ENCODE data around the gene AFF2.

The AFF2 gene

DNA sequence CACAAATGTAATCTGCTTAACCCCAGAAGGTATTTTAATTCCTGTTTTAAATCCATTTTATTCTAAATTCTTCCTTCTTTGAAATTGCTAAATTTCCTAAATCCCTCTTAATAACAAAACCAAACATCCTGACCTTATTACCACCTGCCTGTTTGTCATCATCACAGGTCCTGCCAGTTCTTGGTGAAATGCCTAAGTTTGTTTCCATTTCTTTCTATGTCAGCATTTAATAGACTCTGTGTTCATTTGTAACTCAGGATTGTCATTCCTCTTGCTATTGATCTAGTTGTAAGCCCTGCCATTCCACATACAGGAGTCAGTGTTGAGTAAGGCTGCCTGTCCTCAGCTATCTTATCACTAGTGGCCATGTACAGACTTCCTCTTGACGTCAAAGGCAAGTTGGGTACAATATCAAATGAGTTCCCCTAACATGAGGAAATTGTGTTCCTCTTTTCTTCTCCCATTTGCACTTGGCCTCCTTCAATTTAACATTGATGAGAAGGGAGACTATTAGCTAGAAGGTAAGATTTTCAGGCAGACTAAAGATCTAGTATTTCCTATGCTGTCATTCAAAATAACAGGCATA is 440.1 kb downstream of the AFF2 start:
- no peak for DNase-seq

DNA sequence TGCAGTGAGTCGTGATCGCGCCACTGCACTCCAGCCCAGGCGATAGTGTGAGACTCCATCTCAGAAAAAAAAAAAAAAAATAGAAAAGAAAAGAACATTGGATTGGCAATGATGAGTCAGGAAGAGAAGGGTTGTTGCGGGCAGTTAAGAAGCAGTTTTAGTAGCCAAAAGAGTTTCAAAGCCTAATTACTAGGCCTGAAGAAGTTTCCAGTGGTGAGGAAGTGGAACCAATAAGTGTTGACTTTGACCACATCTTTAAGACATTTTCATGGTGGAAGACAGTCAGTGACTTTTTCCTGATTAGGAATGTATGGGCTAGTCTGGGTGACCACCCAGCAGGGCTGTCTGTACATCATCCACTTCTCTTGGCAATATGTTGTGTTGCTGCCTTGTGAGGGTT is 442.3 kb downstream of the AFF2 start:
- DNase-seq: no peak

DNA sequence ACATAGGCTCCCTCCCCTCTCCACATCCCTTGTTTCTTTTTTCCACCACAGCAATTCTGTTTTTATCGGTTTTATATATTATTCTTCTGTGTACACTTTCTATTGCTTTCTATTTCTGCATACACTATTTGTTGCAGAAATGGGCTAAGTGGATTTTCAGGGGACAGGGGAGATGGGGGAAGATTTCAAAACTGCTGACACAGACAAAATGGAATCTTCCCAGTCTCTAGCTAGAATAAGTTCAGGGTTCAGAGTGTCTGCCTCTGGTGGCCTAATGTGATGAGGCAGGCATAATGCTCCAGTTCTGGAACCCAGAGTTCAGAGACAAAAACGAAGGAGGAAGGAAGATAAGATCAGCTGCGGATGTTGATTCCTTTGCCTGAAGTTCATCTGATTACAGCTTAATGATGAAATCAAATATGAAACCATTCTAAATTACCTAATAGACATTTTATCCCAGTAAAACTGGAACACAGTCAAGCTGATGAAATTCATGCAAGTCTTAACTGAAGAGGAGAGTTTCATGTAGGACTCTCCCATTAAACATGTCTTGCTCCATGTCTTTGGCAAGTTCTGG is 447.1 kb downstream of the AFF2 start:
- no peak for DNase-seq

GRCh38 chrX:148956352-148956751 is 455.9 kb downstream of the AFF2 start:
- DNase-seq: no peak

GRCh38 chrX:148958901-148959300 is 458.5 kb downstream of the AFF2 start:
- no peak for DNase-seq

DNA sequence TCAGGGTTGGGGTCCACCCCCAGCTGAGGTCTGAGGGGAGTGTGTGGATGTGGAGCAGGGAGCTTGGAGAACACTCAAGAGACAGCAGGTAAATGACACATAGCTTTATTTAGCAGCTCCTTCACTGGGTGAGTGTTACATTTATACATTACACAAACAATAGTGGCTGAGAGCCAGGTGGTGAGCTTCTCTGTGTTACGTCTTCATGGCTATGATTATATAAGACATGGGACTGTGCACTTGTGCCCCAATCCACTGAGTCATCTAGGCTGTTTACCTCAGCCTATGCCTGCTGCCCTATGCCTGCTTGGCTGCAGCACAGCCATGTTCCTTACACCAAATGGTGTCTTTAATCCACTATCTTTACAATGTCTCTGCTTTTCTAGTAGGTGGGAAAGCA is 459.6 kb downstream of the AFF2 start:
- no peak for DNase-seq

- DNase-seq: no peak
Observed at GRCh38 chrX:148961985-148962384, 461.6 kb downstream of the AFF2 start.

DNA sequence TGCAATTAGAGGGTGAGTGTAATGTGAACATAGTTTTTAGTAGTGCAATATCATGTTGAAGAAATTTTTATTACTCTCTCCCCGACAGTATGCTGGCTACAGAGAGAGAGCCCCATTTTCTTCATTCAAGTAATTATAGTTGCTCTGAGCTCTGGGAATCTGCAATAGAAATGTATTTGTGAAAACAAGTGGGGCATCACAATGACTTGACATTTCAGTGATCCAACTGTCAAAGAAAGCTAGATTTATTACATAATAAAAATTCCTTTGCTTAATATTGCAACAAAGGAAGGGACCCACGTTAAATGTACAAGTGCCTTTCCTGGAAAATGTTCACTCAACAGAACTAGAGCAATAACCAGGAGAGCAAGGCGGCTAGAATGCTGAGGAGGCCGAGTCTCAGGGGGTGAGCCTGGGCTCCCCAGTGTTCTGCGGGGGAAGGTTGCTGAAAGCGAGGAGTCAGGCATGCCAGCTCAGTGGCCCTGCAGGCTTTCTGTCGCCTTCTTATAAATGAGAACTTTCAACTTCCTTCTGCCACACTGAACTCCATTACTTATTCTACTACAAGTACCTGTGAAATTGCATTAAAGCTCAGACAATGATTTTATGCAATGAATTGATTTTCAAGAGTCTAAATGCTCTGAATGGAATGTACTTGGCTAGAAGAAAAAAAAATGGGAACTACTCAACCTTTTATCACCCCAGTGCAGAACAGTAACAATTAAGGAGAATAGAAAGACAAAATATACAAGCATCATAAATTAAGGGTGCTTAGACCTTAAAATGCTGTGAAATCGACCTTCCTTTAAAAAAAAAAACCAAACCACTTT is 476.4 kb downstream of the AFF2 start:
- no peak for DNase-seq

DNA sequence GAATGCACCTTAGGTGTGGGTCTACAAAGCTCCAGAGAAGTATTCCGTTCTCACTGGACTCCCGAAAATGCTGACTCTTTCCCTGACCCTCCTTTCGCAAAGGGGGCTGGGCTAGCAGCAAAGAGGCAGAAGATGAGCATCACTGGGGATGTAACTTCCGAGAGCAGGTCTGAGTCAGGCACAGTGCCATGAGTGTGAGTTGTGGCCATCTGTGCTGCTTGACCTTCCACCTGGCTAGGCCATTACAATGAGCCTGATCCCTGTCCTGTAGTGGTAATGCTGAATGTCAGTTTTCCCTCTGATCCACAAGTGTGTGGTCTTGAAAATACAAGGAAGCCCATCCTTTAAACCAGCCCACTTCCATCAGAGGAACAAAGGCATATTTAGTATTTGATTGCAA is 479.4 kb downstream of the AFF2 start:
- no peak for DNase-seq

DNA sequence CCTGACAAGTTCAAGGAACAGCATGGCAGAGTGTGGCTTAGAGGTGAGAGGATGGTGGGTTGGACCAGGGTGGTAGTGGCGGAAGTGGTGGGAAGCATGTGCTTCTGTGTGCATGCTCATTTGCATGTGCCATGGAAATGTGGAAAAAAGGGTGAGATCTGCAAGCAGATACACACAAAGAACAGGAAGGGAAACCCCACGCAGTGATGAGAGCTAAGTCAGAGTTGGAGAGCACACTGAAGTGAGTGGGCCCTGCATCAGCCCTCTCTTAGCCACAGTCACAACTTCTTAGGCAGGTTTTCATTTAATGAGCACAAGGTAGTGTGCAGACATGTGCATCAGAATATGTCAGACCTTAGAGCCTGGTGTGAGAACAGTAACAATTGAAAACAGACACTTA is 483.8 kb downstream of the AFF2 start:
- no peak for DNase-seq

DNA sequence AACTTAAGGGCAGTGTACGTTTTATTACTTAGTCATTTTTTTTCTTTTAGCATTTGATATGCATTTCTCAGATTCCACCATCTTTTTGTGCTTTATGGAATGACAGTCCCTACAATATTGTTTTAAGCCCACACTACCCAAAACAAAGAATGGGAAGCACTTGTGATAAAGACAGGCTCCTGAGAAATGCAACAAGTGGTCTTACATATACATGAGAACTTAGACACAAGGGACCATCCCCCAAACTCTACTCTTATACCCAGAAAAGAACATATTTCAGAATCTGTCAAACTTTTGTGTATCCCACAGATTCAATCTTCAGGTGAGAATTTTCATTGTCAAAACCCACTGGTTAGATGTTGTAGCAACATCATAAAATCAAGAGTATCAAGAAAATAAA is 491.1 kb downstream of the AFF2 start:
- no peak for DNase-seq

- no peak for DNase-seq
Observed at GRCh38 chrX:148995661-148996060, 495.2 kb downstream of the AFF2 start.

GRCh38 chrX:149002320-149002719 is 501.9 kb downstream of the AFF2 start:
- no peak for DNase-seq

DNA sequence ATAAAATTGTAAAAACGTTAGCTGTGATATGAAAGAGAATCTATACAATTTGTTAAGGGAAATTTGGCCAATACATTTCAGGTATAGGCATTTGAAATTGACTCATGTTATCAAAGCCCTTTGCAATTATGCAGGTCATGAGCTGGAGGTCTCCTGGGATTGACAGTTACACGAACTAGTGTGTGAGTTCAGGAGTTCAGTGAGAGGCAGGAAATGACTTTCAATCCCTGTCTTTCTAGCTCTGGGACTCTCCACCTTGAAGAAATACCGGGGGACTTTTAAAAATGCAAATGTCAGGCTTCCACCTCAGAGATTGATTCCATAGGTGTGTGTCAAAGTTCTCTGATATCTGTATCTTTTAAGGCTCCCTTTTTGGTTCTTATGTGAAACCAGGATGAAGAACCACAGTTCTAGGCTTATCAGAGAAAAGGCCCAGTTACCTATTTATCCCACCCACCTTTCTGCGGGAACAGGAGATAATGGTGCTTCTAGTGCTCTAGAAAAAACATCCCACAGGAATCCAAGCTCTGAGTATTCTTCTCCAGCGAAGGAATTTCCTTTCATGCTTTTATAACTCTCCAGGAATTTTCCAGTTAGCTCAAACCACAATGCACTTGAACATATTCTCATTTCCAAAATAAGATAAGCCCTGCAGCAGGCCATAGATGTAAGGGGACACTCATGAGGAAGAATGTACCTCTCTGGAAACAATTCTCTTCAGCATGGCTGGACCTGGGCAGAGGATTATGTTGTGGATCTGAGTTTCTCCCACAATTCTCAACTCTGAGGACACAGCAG is 503.6 kb downstream of the AFF2 start:
- no peak for DNase-seq

DNA sequence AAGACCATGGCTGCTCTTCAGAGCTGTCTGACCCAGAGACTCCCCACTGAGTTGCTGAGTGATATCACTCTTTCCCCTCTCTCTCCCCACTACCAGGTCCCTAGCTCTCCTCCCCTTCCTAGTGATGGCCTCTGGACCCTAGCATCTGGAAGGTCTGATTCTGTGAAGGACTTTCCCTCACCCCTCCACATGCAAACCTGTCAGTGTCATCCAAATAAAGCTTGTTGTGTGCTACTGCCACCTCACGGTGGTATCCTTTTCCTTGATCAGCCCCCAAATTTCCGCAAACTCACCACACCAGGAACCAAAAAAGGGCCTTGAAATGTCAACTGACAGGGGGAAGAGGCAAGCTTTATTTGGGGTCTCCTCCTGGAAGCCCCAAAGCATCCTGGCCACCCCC is 504.5 kb downstream of the AFF2 start:
- DNase-seq: no peak

GRCh38 chrX:149006235-149006634 is 505.8 kb downstream of the AFF2 start:
- DNase-seq: no peak

- DNase-seq: no peak
Observed at GRCh38 chrX:149007423-149007822, 507.0 kb downstream of the AFF2 start.

DNA sequence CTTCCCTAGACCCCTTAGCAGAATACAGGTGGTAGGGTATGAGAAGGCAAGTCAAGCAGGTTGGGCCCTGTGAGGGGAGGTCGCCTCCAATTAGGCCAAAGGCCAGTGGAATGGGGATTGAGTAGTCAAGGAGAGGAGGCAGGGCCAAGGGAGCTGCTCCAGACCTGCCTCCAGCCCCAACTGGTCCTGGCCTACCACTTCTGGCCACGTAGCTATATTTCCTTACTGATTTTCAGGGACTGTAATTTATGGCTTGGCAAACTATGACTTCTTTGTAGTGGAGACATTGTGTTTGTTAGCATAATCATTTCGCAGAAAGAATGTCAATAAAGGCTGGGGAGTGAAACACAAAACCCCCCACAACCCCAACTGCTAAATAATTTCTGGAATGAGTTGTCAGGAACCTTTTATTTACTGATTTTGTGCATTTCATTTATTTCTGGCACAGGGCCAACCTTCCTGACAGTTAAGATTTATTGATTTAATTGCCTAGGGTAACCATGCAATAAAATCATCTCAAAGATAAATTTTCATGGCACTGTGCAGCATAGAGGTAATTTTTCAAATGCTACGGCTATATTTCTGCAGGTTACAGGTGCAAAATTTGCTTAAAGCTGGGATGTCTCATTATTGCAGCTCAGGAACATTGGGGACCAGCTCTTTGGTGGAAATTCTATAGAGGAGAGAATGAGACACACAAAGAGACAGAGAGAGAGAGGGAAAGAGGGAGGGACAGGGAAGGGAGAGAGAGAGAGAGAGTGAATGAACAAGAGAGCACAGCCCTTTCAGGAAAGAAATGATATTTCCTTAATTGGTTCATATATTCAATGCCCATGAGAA is 509.8 kb downstream of the AFF2 start:
- no peak for DNase-seq

DNA sequence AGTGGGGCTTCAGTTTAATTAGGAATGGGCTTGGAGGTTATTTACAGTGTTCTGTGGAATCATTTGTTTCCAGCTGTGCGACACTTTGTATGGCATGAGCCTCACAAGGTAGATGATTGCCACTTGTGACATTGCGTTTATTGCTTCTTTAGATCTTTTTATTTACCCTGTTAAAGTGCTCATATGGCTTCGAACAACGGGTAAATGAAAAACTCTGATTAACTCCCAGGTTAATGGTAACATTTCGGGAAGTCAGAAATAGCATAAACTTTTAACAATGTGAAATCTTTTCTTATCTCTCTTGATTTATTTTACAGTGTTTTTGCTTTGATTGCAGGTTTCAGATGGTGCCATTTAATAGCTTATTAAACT is 510.4 kb downstream of the AFF2 start:
- DNase-seq: no peak

DNA sequence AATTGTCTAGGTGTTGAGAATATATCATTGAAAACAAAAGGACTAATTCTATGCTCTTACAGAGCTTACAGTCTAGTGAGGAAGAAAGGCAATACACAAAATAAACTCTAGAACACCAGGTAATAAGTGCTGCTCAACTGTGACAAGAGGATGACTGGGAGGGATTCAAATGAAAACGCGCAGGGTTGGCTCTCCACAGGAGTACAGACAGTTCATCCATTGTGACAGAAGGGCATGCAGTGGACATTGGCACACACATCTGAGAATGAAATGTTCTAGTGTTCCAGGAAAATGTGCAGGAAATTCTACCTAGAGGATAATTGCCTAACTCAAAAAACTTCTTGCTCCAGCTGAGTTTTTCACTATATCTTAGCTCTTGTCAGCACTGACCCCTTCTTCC is 512.7 kb downstream of the AFF2 start:
- DNase-seq: no peak

DNA sequence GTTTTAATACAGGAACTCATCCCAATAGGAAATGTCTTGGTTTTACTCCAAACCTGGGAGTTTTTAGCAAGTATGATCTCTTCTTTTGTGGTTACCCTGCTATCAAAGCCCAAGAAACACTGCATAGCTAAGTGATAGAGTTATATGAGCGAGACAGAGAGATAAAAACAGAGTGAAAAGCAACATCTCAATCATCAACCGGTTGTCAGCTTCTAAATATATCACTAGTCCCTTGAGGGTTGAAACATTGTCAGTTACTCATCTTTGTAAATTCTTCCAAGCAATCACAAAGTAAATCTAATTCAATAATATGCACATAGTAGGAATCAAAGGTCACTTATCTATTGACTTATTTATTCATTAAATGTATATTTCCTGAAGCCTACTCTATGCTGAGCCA is 520.7 kb downstream of the AFF2 start:
- no peak for DNase-seq

- no peak for DNase-seq
Observed at GRCh38 chrX:149022485-149022884, 522.1 kb downstream of the AFF2 start.

DNA sequence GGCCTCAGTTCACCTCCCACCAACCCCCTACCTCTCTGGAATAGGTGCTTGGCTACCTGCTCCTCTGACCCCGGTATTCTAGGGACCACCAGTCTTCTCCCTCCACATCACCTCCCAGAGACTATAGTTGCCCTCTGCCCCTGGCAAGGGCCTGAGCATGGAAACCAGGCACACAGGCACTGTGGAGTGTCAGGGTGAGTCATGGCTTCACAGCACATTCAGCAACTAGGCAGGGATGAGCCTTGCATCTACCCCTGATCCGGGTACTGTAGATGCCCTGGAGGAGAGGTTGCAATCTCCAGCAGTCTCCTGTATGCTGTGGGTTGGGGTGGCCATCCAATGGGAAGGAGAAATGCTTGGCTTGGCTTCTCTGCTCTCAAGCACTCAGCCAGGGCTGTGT is 532.0 kb downstream of the AFF2 start:
- DNase-seq: no peak

Measured in activated T-cell treated with anti-CD3 and anti-CD28 coated beads for 4 hours (primary cell).